H1 (cell line): ENCODE data around the gene SIK3. TPM values are rescaled to one million over a fixed set of nuclear protein-coding genes. Genes with fewer than 3 reads are reported as not detected.

Experiments used
- CTCF ChIA-PET: fragments of 300-600 bp; sonication (Branson Sonifier 250); formaldehyde crosslinking; loops from one replicate; lab custom pipeline; 2021; ENCODE audit not compliant: partially characterized antibody; lab: Charles Lee
- POLR2A ChIA-PET: fragments of 300-600 bp; sonication (Branson Sonifier 250); formaldehyde crosslinking; loops from one replicate; lab custom pipeline; 2021; ENCODE audit warnings: inconsistent platforms; ENCODE audit not compliant: partially characterized antibody; lab: Charles Lee
- DNase-seq, 2 experiments: peaks; one replicate each; pipeline versions ENCODE4 v3.0.0 to v3.0.0-alpha.2; 2010 to 2022; ENCODE audit warnings: low spot score in 2 of 2, low read depth in 1 of 2, mixed read lengths in 1 of 2
- FAIRE-seq: peaks from 2 replicates; lab custom pipeline; 2011; peaks lifted over from hg19 to GRCh38; lab: Jason Lieb, UNC
- H2AFZ ChIP-seq: 2 replicates; pipeline ENCODE4 v1.8.1; 2012; ENCODE audit warnings: low read length, inconsistent platforms
- H2AK5ac ChIP-seq: 2 replicates; pipeline ENCODE4 v1.6.1; 2013; ENCODE audit warnings: low read depth, low read length
- H2BK120ac ChIP-seq: replicated peaks from 2 replicates; pipeline ENCODE3; 2013; ENCODE audit warnings: low read depth, low read length, inconsistent platforms
- H2BK12ac ChIP-seq: 2 replicates; pipeline ENCODE4 v1.6.1; 2013; ENCODE audit warnings: low read depth, low read length
- H2BK15ac ChIP-seq: 2 replicates; pipeline ENCODE4 v1.6.1; 2013; ENCODE audit warnings: low read length
- H2BK20ac ChIP-seq: 2 replicates; pipeline ENCODE4 v1.6.1; 2013; ENCODE audit warnings: low read length
- H2BK5ac ChIP-seq: 2 replicates; pipeline ENCODE4 v1.6.1; 2013; ENCODE audit warnings: low read depth, low read length
- H3K14ac ChIP-seq: 2 replicates; pipeline ENCODE4 v1.6.1; 2013; ENCODE audit warnings: inconsistent platforms; ENCODE audit not compliant: insufficient read length
- H3K18ac ChIP-seq: 2 replicates; pipeline ENCODE4 v1.6.1; 2013; ENCODE audit warnings: low read length; ENCODE audit errors: extremely low read depth
- H3K23ac ChIP-seq: 2 replicates; pipeline ENCODE4 v1.6.1; 2013; ENCODE audit warnings: inconsistent platforms; ENCODE audit not compliant: insufficient read length
- H3K23me2 ChIP-seq: 2 replicates; pipeline ENCODE4 v1.6.1; 2013; ENCODE audit warnings: low read depth, low read length
- H3K27ac ChIP-seq: 2 replicates; pipeline ENCODE4 v1.6.1; 2011; ENCODE audit warnings: low read depth, low read length, inconsistent platforms
- H3K27me3 ChIP-seq, 4 experiments: replicated peaks in 1 of 4; 1 replicate in 1 of 4; 2 replicates in 3 of 4; pipeline versions ENCODE4 v1.6.1 to v1.8.1; 2011 to 2013; ENCODE audit warnings: low read length in 3 of 4, mild to moderate bottlenecking in 3 of 4, inconsistent platforms in 2 of 4, mixed read lengths in 2 of 4, moderate library complexity in 1 of 4; ENCODE audit not compliant: control insufficient read depth in 3 of 4, insufficient read depth in 3 of 4; ENCODE audit errors: extremely low read depth in 1 of 4
- H3K36me3 ChIP-seq, 4 experiments: 2 replicates each; pipeline versions ENCODE4 v1.6.1 to v1.8.1; 2011 to 2013; ENCODE audit warnings: mild to moderate bottlenecking in 4 of 4, low read length in 3 of 4, moderate library complexity in 2 of 4, control low read depth in 1 of 4, inconsistent platforms in 1 of 4; ENCODE audit not compliant: insufficient read depth in 4 of 4, control insufficient read depth in 2 of 4
- H3K4ac ChIP-seq: replicated peaks from 2 replicates; pipeline ENCODE3; 2013; ENCODE audit warnings: low read length, low read depth, mixed read lengths, inconsistent platforms; ENCODE audit not compliant: insufficient read length
- H3K4me1 ChIP-seq, 4 experiments: replicated peaks in 1 of 4; 1 replicate in 1 of 4; 2 replicates in 3 of 4; pipeline versions ENCODE4 v1.6.1 to v1.8.1; 2011 to 2013; ENCODE audit warnings: low read length in 3 of 4, inconsistent platforms in 2 of 4, mixed read lengths in 1 of 4; ENCODE audit not compliant: insufficient read depth in 4 of 4, control insufficient read depth in 3 of 4
- H3K4me2 ChIP-seq, 2 experiments: 2 replicates each; pipeline versions ENCODE4 v1.6.1 to v1.8.1; 2011 to 2013; ENCODE audit warnings: low read depth in 2 of 2, low read length in 2 of 2, control low read depth in 1 of 2, inconsistent platforms in 1 of 2, mild to moderate bottlenecking in 1 of 2; ENCODE audit not compliant: insufficient read depth in 1 of 2
- H3K4me3 ChIP-seq, 4 experiments: fragments of 200-600, 300-600 bp in 1 of 4; sonication (generic), shearing (Covaris generic), sonication (Bioruptor Twin) in 1 of 4; 2 replicates each; pipeline versions ENCODE4 v1.5.1 to v1.8.1; 2011 to 2016; ENCODE audit warnings: low read length in 4 of 4, low read depth in 3 of 4, control low read depth in 2 of 4, inconsistent platforms in 2 of 4, mild to moderate bottlenecking in 2 of 4, mixed read lengths in 1 of 4, moderate library complexity in 1 of 4; ENCODE audit not compliant: insufficient read depth in 2 of 4; ENCODE audit errors: extremely low read depth in 1 of 4
- H3K56ac ChIP-seq: replicated peaks from 2 replicates; pipeline ENCODE3; 2013; ENCODE audit warnings: low read depth, mild to moderate bottlenecking, mixed read lengths, low read length, inconsistent platforms; ENCODE audit not compliant: insufficient read length
- H3K79me1 ChIP-seq: 2 replicates; pipeline ENCODE4 v1.6.1; 2013; ENCODE audit warnings: low read depth, low read length, control low read depth
- H3K79me2 ChIP-seq, 2 experiments: 2 replicates each; pipeline versions ENCODE4 v1.6.1 to v1.8.1; 2012 to 2013; ENCODE audit warnings: low read length in 2 of 2, mild to moderate bottlenecking in 2 of 2, inconsistent platforms in 1 of 2; ENCODE audit not compliant: insufficient read depth in 2 of 2, control insufficient read depth in 1 of 2
- H3K9ac ChIP-seq, 4 experiments: replicated peaks in 1 of 4; 1 replicate in 1 of 4; 2 replicates in 3 of 4; pipeline versions ENCODE4 v1.6.1 to v1.8.1; 2011 to 2013; ENCODE audit warnings: low read depth in 3 of 4, low read length in 3 of 4, control low read depth in 2 of 4, mild to moderate bottlenecking in 2 of 4, moderate library complexity in 2 of 4, inconsistent platforms in 1 of 4; ENCODE audit errors: extremely low read depth in 1 of 4
- H3K9me3 ChIP-seq, 2 experiments: 2 replicates each; pipeline versions ENCODE4 v1.6.1 to v1.8.1; 2012 to 2013; ENCODE audit warnings: mild to moderate bottlenecking in 2 of 2, moderate library complexity in 2 of 2, control low read depth in 1 of 2, inconsistent platforms in 1 of 2, low read depth in 1 of 2, low read length in 1 of 2, mixed read lengths in 1 of 2; ENCODE audit not compliant: insufficient read depth in 2 of 2
- H4K20me1 ChIP-seq, 2 experiments: replicated peaks in 1 of 2; 2 replicates each; pipeline versions ENCODE3 to v1.8.1; 2011 to 2013; ENCODE audit warnings: inconsistent platforms in 2 of 2, low read length in 2 of 2, mild to moderate bottlenecking in 1 of 2; ENCODE audit not compliant: insufficient read depth in 2 of 2, control insufficient read depth in 1 of 2
- H4K5ac ChIP-seq: 2 replicates; pipeline ENCODE4 v1.6.1; 2013; ENCODE audit warnings: low read length, low read depth, mixed read lengths, inconsistent platforms; ENCODE audit not compliant: insufficient read length
- H4K8ac ChIP-seq: 2 replicates; pipeline ENCODE4 v1.8.0; 2013; ENCODE audit warnings: mild to moderate bottlenecking, moderate library complexity, low read length, inconsistent platforms; ENCODE audit not compliant: insufficient read depth; ENCODE audit errors: extremely low read depth
- H4K91ac ChIP-seq: replicated peaks from 2 replicates; pipeline ENCODE3; 2013; ENCODE audit warnings: low read length, mixed read lengths, inconsistent platforms; ENCODE audit not compliant: insufficient read length
- BACH1 ChIP-seq: IDR thresholded peaks from 2 replicates; pipeline ENCODE4 v1.6.1; 2012; ENCODE audit warnings: low read length, improper control_type of control experiment
- CBX8 ChIP-seq: fragments of 300-800, 300-1000 bp; sonication (generic); IDR thresholded peaks from 2 replicates; pipeline ENCODE4 v1.7.1; 2016; ENCODE audit warnings: low read depth, low read length, borderline replicate concordance
- CHD2 ChIP-seq: IDR thresholded peaks from 2 replicates; pipeline ENCODE4 v1.6.1; 2012; ENCODE audit warnings: low read length, improper control_type of control experiment
- CREB1 ChIP-seq: IDR thresholded peaks from 2 replicates; pipeline ENCODE4 v1.6.1; 2012; ENCODE audit warnings: inconsistent platforms
- JUN ChIP-seq: IDR thresholded peaks from 2 replicates; pipeline ENCODE4 v1.6.1; 2011; ENCODE audit warnings: low read depth, mild to moderate bottlenecking, improper control_type of control experiment, low read length
- JUND ChIP-seq: IDR thresholded peaks from 2 replicates; pipeline ENCODE4 v1.6.1; 2011; ENCODE audit warnings: mild to moderate bottlenecking, improper control_type of control experiment, low read length
- RFX5 ChIP-seq: IDR thresholded peaks from 2 replicates; pipeline ENCODE4 v1.6.1; 2011; ENCODE audit warnings: low read depth, low read length, improper control_type of control experiment, borderline replicate concordance
- SP4 ChIP-seq: IDR thresholded peaks from 2 replicates; pipeline ENCODE4 v1.6.1; 2012; ENCODE audit warnings: low read length, inconsistent platforms
- SUZ12 ChIP-seq: fragments of 200-600 bp; sonication (generic); IDR thresholded peaks from 2 replicates; pipeline ENCODE4 v1.6.1; 2012; ENCODE audit warnings: mild to moderate bottlenecking, inconsistent platforms, low read length, moderate library complexity, mixed read lengths
- TAF7 ChIP-seq: optimal IDR thresholded peaks from 2 replicates; pipeline ENCODE3; 2011; ENCODE audit warnings: low read depth, mild to moderate bottlenecking, inconsistent platforms, low read length, moderate library complexity, borderline replicate concordance
- YY1 ChIP-seq: IDR thresholded peaks from 2 replicates; pipeline ENCODE4 v1.6.1; 2011; ENCODE audit warnings: low read depth, mild to moderate bottlenecking, low read length
- WGBS, 2 experiments: shearing (Covaris generic) in 1 of 2; methylation state at CpG; one replicate each; pipeline versions ENCODE4 v1.1.6 to v1.1.7; 2013 to 2015; ENCODE audit warnings: low lambda C conversion rate in 2 of 2, mixed read lengths in 2 of 2, inconsistent platforms in 1 of 2, low coverage in 1 of 2, missing lambda C conversion rate in 1 of 2; ENCODE audit not compliant: insufficient replicate concordance in 2 of 2, insufficient coverage in 1 of 2, insufficient read length in 1 of 2; ENCODE audit errors: extremely low coverage in 1 of 2, missing lambda C conversion rate in 1 of 2; 5-methylcytosine and 5-hydroxymethylcytosine counted together
- polyA plus RNA-seq, 7 experiments: library from polyadenylated mRNA; depleted of rRNA in 3 of 7; stranded (reverse) in 5 of 7; unstranded in 2 of 7; fragments of >200 nt in 5 of 7; fragments of 200-250 nt in 2 of 7; gene quantifications; 1 replicate in 5 of 7; 2 replicates in 1 of 7; 4 replicates in 1 of 7; pipeline versions ENCODE4 v1.2.1 to v1.2.3, GENCODE V29; 2011 to 2013; ENCODE audit warnings: missing spikeins in 2 of 7, mixed read lengths in 2 of 7
- total RNA-seq: library from RNA; stranded (reverse); fragmentation: NEBNext Ultra II Directional; extraction: Animal tissue kit (Norgen Biotek cat#: 25700); gene quantifications from 2 replicates; pipeline ENCODE4 v1.2.1, GENCODE V29; 2021
- TF ChIP-seq, protein P1 (sequence below): IDR thresholded peaks from 2 replicates; pipeline ENCODE4 v1.6.1; 2011; ENCODE audit warnings: low read length, improper control_type of control experiment

SIK3 gene
- total and polyA plus RNA-seq, 2 of the 8 experiments (the other 6 are each of a cell fraction or from before 2014, with no cell fraction given) = 19.9 to 32.1 TPM

DNA sequence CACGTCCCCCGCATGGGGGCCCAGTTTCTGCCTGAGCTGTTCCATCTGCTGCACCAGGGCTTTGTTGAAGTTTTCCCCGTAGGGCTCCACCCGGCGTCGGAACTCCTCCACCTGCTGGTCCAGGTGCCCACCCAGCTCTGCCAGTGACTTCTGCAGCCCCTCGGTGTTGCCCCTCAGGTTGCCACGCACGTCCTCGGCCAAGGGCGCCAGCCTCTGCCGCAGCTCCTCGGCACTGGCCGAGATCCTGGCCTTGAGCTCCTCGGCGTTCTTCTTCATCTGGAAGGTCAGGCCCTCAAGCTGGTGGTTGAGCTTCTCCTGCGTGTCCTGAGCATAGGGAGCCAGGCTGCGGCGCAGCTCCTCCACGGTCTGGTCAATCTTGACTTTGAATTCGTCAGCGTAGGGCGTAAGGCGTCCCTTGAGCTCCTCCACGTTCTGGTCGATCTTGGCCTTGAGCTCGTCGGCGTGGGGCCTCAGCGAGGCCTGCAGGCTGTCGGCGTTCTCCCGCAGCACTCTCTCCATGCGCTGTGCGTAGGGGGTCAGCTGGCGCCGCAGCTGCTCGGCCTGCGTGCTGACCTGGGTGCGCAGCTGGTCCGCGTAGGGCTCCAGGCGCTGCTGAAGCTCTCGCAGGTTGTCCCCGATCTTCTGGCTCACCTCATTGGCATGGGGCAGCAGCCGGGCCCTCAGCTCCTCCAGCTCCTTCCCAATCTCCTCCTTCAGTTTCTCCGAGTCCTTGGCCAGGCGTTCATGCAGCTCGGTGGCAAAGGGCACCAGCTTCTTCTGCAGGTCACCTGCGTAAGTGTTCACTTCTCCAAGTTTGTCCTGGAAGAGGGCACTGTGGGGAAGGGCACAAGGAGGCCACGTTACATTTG is 276.9 kb downstream of the SIK3 start:
- no peaks in the 10 kb centered on the region for H3K79me1 ChIP-seq
- peak overlapping the region; percentile 4; the same call in 1 of the 2 replicates for H4K8ac ChIP-seq
- H3K23ac ChIP-seq = no peak overlapping the region
- no peaks in the 10 kb centered on the region for H3K4me1 ChIP-seq
- POLR2A ChIA-PET = interaction anchor here (1.1 kb wide), 1 partner anchor 8 kb away, joined by 3 read pairs; the partner anchor contains the start of gene APOC3
- no peak overlapping the region for H3K9ac ChIP-seq
- DNase-seq = no peak
- H4K20me1 ChIP-seq = no peaks in the 10 kb centered on the region
- no peak overlapping the region for H3K14ac ChIP-seq
- no peaks in the 10 kb centered on the region for H3K27me3 ChIP-seq
- H2BK5ac ChIP-seq = no peak overlapping the region
- H3K4ac ChIP-seq = no peak overlapping the region
- no peak overlapping the region for H3K27ac ChIP-seq
- WGBS, 2 experiments = 92% methylated on average over 50 of the region's 51 CpGs; no CpG with 5 or more reads in 1 of the 2 experiments
- H3K9me3 ChIP-seq = no peaks in the 10 kb centered on the region
- H3K18ac ChIP-seq = no peak overlapping the region
- H4K5ac ChIP-seq = no peak overlapping the region
- no peak overlapping the region for H2BK12ac ChIP-seq
- H3K4me3 ChIP-seq = no peak overlapping the region
- no peak overlapping the region for H2BK120ac ChIP-seq
- H3K4me2 ChIP-seq = no peak overlapping the region
- H3K36me3 ChIP-seq = no peaks in the 10 kb centered on the region
- no peak overlapping the region for H3K56ac ChIP-seq
- H3K79me2 ChIP-seq = no peaks in the 10 kb centered on the region
- no peak for FAIRE-seq
- no peak overlapping the region for H4K91ac ChIP-seq
- no peak overlapping the region; the same call in 1 of the 2 replicates for H2AK5ac ChIP-seq
- no peak overlapping the region for H2BK20ac ChIP-seq
- H2AFZ ChIP-seq = no peak overlapping the region
- no peaks in the 10 kb centered on the region; the same call in 1 of the 2 replicates for H3K23me2 ChIP-seq
- no peak overlapping the region for H2BK15ac ChIP-seq
- CTCF ChIA-PET = interaction anchor here (0.7 to 6.9 kb wide), 9 partner anchors 8 to 285 kb away, joined by 3 to 60 read pairs (median 5); partner anchors contain the start of genes APOA1, APOA5, APOC3 and ZPR1
- TF ChIP-seq SP4 (no peak), YY1 (no peak), CHD2 (no peak), TAF7 (no peak), CBX8 (no peak), RFX5 (no peak), CREB1 (no peak), SUZ12 (no peak), BACH1 (no peak), JUND (no peak), JUN (no peak)
- TF ChIP-seq, protein P1, sequence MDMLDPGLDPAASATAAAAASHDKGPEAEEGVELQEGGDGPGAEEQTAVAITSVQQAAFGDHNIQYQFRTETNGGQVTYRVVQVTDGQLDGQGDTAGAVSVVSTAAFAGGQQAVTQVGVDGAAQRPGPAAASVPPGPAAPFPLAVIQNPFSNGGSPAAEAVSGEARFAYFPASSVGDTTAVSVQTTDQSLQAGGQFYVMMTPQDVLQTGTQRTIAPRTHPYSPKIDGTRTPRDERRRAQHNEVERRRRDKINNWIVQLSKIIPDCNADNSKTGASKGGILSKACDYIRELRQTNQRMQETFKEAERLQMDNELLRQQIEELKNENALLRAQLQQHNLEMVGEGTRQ = no peak
